Activated CD8-positive, alpha-beta T cell treated with anti-CD3 and anti-CD28 coated beads for 36 hours (primary cell): Measurements from ENCODE around the gene AVL9. TPM values are rescaled to one million over a fixed set of nuclear protein-coding genes. Genes with fewer than 3 reads are reported as not detected.
"Not testable (repeated sequence)": the region's sequence is repeated elsewhere in the genome, so short reads cannot be mapped to it uniquely, and the experiment has no call there.

Source experiments
- ATAC-seq: fragments of 200-7000 bp; cut with Tn5 transposase; one replicate; pipeline ENCODE4 v1.10.0; 2021; ENCODE audit warnings: mild to moderate bottlenecking, moderate library complexity
- CTCF ChIA-PET: fragments of 350-600 bp; sonication (Branson Sonifier 250); formaldehyde crosslinking; loops from one replicate; lab custom pipeline; 2021; ENCODE audit warnings: antibody characterized with exemption; lab: Charles Lee
- POLR2A ChIA-PET: fragments of 350-600 bp; sonication (Branson Sonifier 250); formaldehyde crosslinking; loops from one replicate; lab custom pipeline; 2021; ENCODE audit warnings: antibody characterized with exemption; lab: Charles Lee
- DNase-seq: peaks from one replicate; pipeline ENCODE4 v3.0.0-alpha.2; 2020
- H3K27ac Mint-ChIP-seq: one replicate; pipeline ENCODE4 v1.8.0; 2021; ENCODE audit warnings: mild to moderate bottlenecking, mixed read lengths
- H3K27me3 Mint-ChIP-seq: one replicate; pipeline ENCODE4 v1.8.0; 2021; ENCODE audit warnings: mixed read lengths
- H3K36me3 Mint-ChIP-seq: one replicate; pipeline ENCODE4 v1.8.0; 2021; ENCODE audit warnings: low read depth, mixed read lengths
- H3K4me1 Mint-ChIP-seq: one replicate; pipeline ENCODE4 v1.8.0; 2021; ENCODE audit warnings: low read depth, mixed read lengths
- H3K4me3 Mint-ChIP-seq: one replicate; pipeline ENCODE4 v1.8.0; 2021; ENCODE audit warnings: mild to moderate bottlenecking, moderate library complexity, mixed read lengths
- H3K9me3 Mint-ChIP-seq: one replicate; pipeline ENCODE4 v1.8.0; 2021; ENCODE audit warnings: mixed read lengths
- intact Hi-C: fragments of 100-400 bp; cut with micrococcal nuclease; formaldehyde crosslinking; loops from one replicate; pipeline ENCODE4 v1.10.0; 2022
- total RNA-seq, 2 experiments: library from RNA; stranded (reverse); gene quantifications; one replicate each; pipeline ENCODE4 v1.2.3, GENCODE V29; 2021
- TF ChIP-seq, protein P1 (sequence below): fragments of 200-600 bp; IDR thresholded peaks from one replicate; pipeline ENCODE4 v1.8.0; 2022; ENCODE audit warnings: antibody characterized with exemption, mild to moderate bottlenecking

AVL9 gene
- total RNA-seq, 2 experiments from 2014 or later: 54.0 to 63.5 TPM

DNA sequence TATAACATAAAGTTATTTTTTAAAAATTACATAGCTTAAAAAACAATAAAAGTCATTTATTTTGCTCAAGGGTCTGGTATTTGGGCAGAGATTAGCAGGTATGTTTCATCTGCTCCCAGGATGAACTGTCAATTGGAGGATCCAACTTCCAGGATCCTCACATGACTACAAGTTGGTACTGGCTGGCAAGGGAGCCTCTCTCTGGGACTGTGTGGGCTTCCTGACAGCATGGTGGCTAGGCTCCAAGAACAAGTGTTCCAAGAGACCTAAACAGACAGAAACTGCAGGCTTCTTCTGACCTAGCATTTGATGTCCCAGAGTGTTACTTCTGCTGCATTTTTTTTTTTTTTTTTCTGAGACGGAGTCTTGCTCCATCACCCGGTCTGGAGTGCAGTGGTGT, 107.2 kb downstream of the AVL9 start:
- Mint-ChIP-seq H3K27me3 (no peaks in the 10 kb centered on the region), H3K27ac (no peak overlapping the region), H3K4me1 (no peaks in the 10 kb centered on the region), H3K36me3 (no peaks in the 10 kb centered on the region), H3K4me3 (no peak overlapping the region), H3K9me3 (peaks cover 21% of the 10 kb centered on the region)
- TF ChIP-seq, protein P1, sequence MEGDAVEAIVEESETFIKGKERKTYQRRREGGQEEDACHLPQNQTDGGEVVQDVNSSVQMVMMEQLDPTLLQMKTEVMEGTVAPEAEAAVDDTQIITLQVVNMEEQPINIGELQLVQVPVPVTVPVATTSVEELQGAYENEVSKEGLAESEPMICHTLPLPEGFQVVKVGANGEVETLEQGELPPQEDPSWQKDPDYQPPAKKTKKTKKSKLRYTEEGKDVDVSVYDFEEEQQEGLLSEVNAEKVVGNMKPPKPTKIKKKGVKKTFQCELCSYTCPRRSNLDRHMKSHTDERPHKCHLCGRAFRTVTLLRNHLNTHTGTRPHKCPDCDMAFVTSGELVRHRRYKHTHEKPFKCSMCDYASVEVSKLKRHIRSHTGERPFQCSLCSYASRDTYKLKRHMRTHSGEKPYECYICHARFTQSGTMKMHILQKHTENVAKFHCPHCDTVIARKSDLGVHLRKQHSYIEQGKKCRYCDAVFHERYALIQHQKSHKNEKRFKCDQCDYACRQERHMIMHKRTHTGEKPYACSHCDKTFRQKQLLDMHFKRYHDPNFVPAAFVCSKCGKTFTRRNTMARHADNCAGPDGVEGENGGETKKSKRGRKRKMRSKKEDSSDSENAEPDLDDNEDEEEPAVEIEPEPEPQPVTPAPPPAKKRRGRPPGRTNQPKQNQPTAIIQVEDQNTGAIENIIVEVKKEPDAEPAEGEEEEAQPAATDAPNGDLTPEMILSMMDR: no peak
- CTCF ChIA-PET: no interaction called here
- no peak for DNase-seq
- no peak for ATAC-seq
- intact Hi-C loops: no loop called here
- POLR2A ChIA-PET: no interaction called here

DNA sequence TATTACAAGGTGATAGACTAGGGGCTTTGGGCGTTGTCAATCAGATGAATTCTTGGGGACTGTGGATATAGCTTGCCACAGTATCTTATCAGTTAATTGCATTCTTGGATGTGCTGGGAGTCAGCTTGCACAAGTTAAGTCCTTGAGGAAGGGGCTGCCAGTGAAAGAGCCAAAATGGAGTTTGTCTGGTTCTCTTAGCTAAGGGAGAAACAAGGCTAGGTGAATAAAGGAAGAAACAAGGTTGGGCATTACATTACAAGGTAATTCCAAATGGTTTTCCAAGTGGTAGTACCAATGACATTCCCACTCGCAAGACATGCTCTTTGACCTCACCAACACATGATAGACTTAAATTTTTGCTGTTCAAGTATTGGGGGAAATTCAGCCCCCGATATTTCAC, 108.2 kb downstream of the AVL9 start:
- H3K4me1 Mint-ChIP-seq, CTCF ChIA-PET, H3K36me3 Mint-ChIP-seq, intact Hi-C loops, ATAC-seq, H3K27ac Mint-ChIP-seq, H3K27me3 Mint-ChIP-seq, DNase-seq, H3K4me3 Mint-ChIP-seq, POLR2A ChIA-PET: not testable (repeated sequence)
- peaks cover 17% of the 10 kb centered on the region for H3K9me3 Mint-ChIP-seq

DNA sequence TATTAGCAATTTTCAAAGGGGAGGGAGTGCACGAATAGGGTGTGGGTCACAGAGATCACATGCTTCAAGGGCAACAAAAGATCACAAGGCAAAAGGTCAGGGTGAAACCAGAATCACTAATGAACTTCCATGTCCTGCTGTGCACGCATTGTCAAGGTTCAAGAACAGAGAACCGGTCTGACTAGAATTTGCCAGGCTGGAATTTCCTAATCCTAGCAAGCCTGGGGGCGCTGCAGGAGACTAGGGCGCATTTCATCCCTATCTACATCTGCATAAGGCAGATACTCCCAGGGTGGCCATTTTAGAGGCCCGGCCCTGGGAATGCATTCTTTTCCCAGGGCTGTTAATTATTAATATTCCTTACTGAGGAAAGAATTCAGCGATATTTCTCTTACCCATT, 108.8 kb downstream of the AVL9 start:
- H3K27me3 Mint-ChIP-seq, POLR2A ChIA-PET, H3K4me3 Mint-ChIP-seq, ATAC-seq, DNase-seq, H3K27ac Mint-ChIP-seq, H3K4me1 Mint-ChIP-seq, intact Hi-C loops, CTCF ChIA-PET, H3K36me3 Mint-ChIP-seq: not testable (repeated sequence)
- H3K9me3 Mint-ChIP-seq: peaks cover 17% of the 10 kb centered on the region

DNA sequence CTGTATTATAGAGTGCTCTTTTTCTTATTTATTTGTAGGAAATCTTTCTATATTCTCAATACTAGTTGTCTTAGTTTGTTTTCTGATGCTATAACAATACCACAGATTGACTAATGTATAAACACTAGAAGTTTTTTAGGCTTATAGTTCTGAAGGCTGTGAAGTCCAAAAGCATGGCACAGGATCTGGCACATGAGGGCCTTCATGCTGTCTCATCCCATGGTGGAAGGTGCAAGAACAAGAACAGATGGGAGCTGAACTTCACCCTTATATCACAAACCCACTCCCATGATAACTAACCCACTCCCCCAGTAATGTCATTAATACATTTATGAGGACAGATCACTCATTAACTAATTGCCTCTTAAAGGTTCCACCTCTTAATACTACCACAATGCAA, 109.7 kb downstream of the AVL9 start:
- H3K27me3 Mint-ChIP-seq: no peaks in the 10 kb centered on the region
- no peak for DNase-seq
- no peak for ATAC-seq
- TF ChIP-seq, protein P1: no peak
- no peak overlapping the region for H3K27ac Mint-ChIP-seq
- no peaks in the 10 kb centered on the region for H3K4me1 Mint-ChIP-seq
- H3K36me3 Mint-ChIP-seq: no peaks in the 10 kb centered on the region
- CTCF ChIA-PET: no interaction called here
- intact Hi-C loops: no loop called here
- no peak overlapping the region for H3K4me3 Mint-ChIP-seq
- H3K9me3 Mint-ChIP-seq: peaks cover 17% of the 10 kb centered on the region
- POLR2A ChIA-PET: no interaction called here

DNA sequence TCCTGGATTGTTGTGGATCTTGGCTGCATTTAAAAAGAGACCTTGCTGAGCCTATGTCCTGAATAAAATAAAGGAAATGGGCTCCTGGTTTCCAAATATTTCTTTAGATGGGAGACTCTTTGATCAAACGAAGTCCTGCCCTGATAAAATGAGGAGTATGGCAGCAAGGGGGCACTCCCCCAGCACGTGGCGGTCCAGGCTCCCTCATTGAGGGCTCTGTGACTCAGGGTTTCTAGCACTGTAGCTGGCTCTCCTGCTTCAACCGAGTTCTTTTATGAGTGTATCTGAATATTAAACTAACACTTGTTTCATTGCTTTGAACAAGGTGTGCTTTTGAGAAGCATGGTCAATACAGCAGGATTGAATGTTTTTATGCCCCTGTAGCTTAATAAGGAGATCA, 114.2 kb downstream of the AVL9 start:
- POLR2A ChIA-PET: no interaction called here
- CTCF ChIA-PET: no interaction called here
- intact Hi-C loops: no loop called here
- DNase-seq (no peak), ATAC-seq (no peak)
- Mint-ChIP-seq H3K36me3 (no peaks in the 10 kb centered on the region), H3K4me3 (no peak overlapping the region), H3K27ac (no peak overlapping the region), H3K27me3 (no peaks in the 10 kb centered on the region), H3K9me3 (peaks cover 5% of the 10 kb centered on the region), H3K4me1 (no peaks in the 10 kb centered on the region)
- TF ChIP-seq, protein P1: no peak

DNA sequence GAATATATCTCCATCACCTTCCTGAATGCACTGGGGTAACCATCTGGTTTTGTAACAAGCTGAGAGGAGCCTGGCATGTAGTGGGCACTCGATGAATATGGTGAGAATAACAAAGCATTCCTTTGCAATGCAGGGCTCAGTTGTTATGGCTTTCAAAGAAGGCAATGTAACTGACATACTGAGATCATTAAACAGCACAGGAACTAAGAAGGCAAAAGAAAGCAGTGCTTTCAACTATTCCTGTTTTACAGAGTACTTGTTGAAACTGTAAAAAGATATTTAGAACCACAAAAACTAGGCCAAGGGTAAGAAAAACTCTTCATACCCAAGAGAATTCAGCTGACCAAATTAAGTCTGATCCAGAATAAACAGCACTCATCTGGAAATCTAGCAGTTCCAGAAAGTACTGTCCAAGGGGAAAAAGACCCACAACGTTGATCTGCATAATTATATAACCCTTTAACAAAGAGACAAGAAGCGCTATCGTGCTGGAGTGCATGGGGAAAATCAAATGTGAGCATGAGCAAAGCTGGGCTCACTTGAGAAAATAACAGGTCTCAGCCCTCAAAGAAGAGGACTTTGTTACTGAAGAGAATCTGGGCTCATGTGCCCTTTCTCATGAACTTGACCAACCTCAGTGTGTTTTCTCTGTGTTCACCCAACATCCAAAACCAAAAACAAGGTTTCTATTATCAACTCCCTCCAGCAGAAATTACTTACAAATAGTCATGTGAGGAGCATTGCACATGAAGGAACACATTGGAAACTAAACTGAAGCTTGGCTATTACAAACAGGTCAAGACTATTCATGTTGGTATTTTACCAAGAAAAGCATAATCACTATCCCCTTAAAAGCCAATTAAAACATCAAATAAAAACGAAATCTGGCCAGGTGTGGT, 116.2 kb downstream of the AVL9 start:
- no peaks in the 10 kb centered on the region for H3K9me3 Mint-ChIP-seq
- TF ChIP-seq, protein P1: no peak
- no peaks in the 10 kb centered on the region for H3K4me1 Mint-ChIP-seq
- intact Hi-C loops: no loop called here
- no peak overlapping the region for H3K4me3 Mint-ChIP-seq
- H3K27ac Mint-ChIP-seq: no peak overlapping the region
- CTCF ChIA-PET: no interaction called here
- POLR2A ChIA-PET: no interaction called here
- H3K36me3 Mint-ChIP-seq: no peaks in the 10 kb centered on the region
- no peaks in the 10 kb centered on the region for H3K27me3 Mint-ChIP-seq
- ATAC-seq: no peak
- DNase-seq: no peak
